HepG2 (cell line): ENCODE results near the gene ZFP36. TPM values are rescaled to one million over a fixed set of nuclear protein-coding genes. Genes with fewer than 3 reads are reported as not detected.

ENCODE experiments used
- ADNP ChIP-seq: sonication (generic); formaldehyde crosslinking; IDR thresholded peaks from 2 replicates; pipeline ENCODE4 v1.4.0; 2020; ENCODE audit warnings: missing genetic modification reagents
- CBX5 ChIP-seq: sonication (generic); formaldehyde crosslinking; IDR thresholded peaks from 2 replicates; pipeline ENCODE4 v1.4.0; 2020; ENCODE audit warnings: missing genetic modification reagents, borderline replicate concordance
- KAT7 ChIP-seq: IDR thresholded peaks from 2 replicates; pipeline ENCODE4 v1.6.1; 2018; ENCODE audit warnings: borderline replicate concordance, missing compliant biosample characterization
- KDM5B ChIP-seq: sonication (generic); formaldehyde crosslinking; IDR thresholded peaks from 2 replicates; pipeline ENCODE4 v1.4.0; 2020; ENCODE audit warnings: missing genetic modification reagents, mild to moderate bottlenecking, borderline replicate concordance
- MBNL3 ChIP-seq: fragments of 250-450 bp; sonication (Bioruptor Pico); conservative IDR thresholded peaks from 2 replicates; pipeline ENCODE4 v1.8.0; 2022; ENCODE audit warnings: mild to moderate bottlenecking, inconsistent platforms
- NR2F1 ChIP-seq, 2 experiments: fragments of 450-650 bp in 1 of 2; formaldehyde crosslinking in 1 of 2; IDR thresholded peaks; 2 replicates each; pipeline versions ENCODE4 v1.5.0 to v1.6.1; 2016 to 2020; ENCODE audit warnings: mild to moderate bottlenecking in 1 of 2, missing compliant biosample characterization in 1 of 2, missing genetic modification reagents in 1 of 2, moderate library complexity in 1 of 2
- SAP130 ChIP-seq: IDR thresholded peaks from 2 replicates; pipeline ENCODE4 v1.6.1; 2016; ENCODE audit warnings: low read depth
- YEATS4 ChIP-seq: sonication (generic); formaldehyde crosslinking; IDR thresholded peaks from 2 replicates; pipeline ENCODE4 v1.4.0; 2020; ENCODE audit warnings: missing genetic modification reagents, borderline replicate concordance
- YY1 ChIP-seq: IDR thresholded peaks from 2 replicates; pipeline ENCODE4 v1.6.1; 2011; ENCODE audit warnings: low read length, low read depth, moderate library complexity, mild to moderate bottlenecking; ENCODE audit not compliant: insufficient read depth, insufficient replicate concordance
- ZNF234 ChIP-seq: sonication (generic); formaldehyde crosslinking; conservative IDR thresholded peaks from 2 replicates; pipeline ENCODE4 v1.5.1; 2020; ENCODE audit warnings: mild to moderate bottlenecking, missing genetic modification reagents
- ZNF431 ChIP-seq: sonication (generic); formaldehyde crosslinking; IDR thresholded peaks from 2 replicates; pipeline ENCODE4 v1.9.0; 2022; ENCODE audit warnings: missing genetic modification reagents, low read depth, mild to moderate bottlenecking, borderline replicate concordance
- ZNF543 ChIP-seq: sonication (generic); formaldehyde crosslinking; IDR thresholded peaks from 2 replicates; pipeline ENCODE4 v1.4.0; 2020; ENCODE audit warnings: mild to moderate bottlenecking, missing genetic modification reagents
- ZNF556 ChIP-seq: sonication (generic); formaldehyde crosslinking; IDR thresholded peaks from 2 replicates; pipeline ENCODE4 v1.4.0; 2020; ENCODE audit warnings: mild to moderate bottlenecking, missing genetic modification reagents, borderline replicate concordance
- ZNF670 ChIP-seq: sonication (generic); formaldehyde crosslinking; IDR thresholded peaks from 2 replicates; pipeline ENCODE4 v1.8.0; 2022; ENCODE audit warnings: mild to moderate bottlenecking, missing genetic modification reagents, borderline replicate concordance
- ZNF7 ChIP-seq: IDR thresholded peaks from 2 replicates; pipeline ENCODE4 v1.6.1; 2016; ENCODE audit warnings: missing biosample characterization, missing genetic modification reagents
- ZNF772 ChIP-seq: sonication (generic); formaldehyde crosslinking; IDR thresholded peaks from 2 replicates; pipeline ENCODE4 v1.5.0; 2020; ENCODE audit warnings: mild to moderate bottlenecking, missing genetic modification reagents
- ZNF878 ChIP-seq: sonication (generic); formaldehyde crosslinking; IDR thresholded peaks from 2 replicates; pipeline ENCODE4 v1.8.1; 2023; ENCODE audit warnings: mild to moderate bottlenecking, missing genetic modification reagents, moderate library complexity
- polyA plus RNA-seq, 8 experiments: library from polyadenylated mRNA; depleted of rRNA in 3 of 8; stranded (reverse) in 7 of 8; unstranded in 1 of 8; fragments of >200 nt; fragmentation: Illumina TruSeq in 4 of 8; extraction: Trizol in 4 of 8; gene quantifications; 2 replicates each; pipeline versions ENCODE4 v1.2.1 to v1.2.3, GENCODE V29; 2011 to 2016; ENCODE audit warnings: low read depth in 4 of 8, missing spikeins in 1 of 8, mixed read lengths in 1 of 8; ENCODE audit not compliant: insufficient read depth in 1 of 8
- total RNA-seq, 5 experiments: library from RNA; depleted of rRNA; stranded (reverse); fragments of >200 nt; fragmentation: Illumina TruSeq; extraction: Trizol; gene quantifications; 2 replicates each; pipeline ENCODE4 v1.2.3, GENCODE V29; 2016; ENCODE audit warnings: low read depth in 1 of 5
- TF ChIP-seq, protein P1 (sequence below): sonication (generic); formaldehyde crosslinking; IDR thresholded peaks from 2 replicates; pipeline ENCODE4 v1.9.0; 2022; ENCODE audit warnings: low read depth, missing genetic modification reagents
- TF ChIP-seq, protein P2 (sequence below): sonication (generic); formaldehyde crosslinking; IDR thresholded peaks from 2 replicates; pipeline ENCODE4 v1.5.1; 2020; ENCODE audit warnings: missing genetic modification reagents, mild to moderate bottlenecking, borderline replicate concordance
- TF ChIP-seq, protein P3 (sequence below): IDR thresholded peaks from 2 replicates; pipeline ENCODE4 v1.6.1; 2016; ENCODE audit warnings: control low read depth
- TF ChIP-seq, protein P4 (sequence below): sonication (generic); formaldehyde crosslinking; IDR thresholded peaks from 2 replicates; pipeline ENCODE4 v1.4.0; 2020; ENCODE audit warnings: missing genetic modification reagents

The ZFP36 gene
- total and polyA plus RNA-seq, 2 of the 13 experiments (the other 11 are each of a cell fraction or from before 2014, with no cell fraction given): 1.4 to 1.7 TPM

DNA sequence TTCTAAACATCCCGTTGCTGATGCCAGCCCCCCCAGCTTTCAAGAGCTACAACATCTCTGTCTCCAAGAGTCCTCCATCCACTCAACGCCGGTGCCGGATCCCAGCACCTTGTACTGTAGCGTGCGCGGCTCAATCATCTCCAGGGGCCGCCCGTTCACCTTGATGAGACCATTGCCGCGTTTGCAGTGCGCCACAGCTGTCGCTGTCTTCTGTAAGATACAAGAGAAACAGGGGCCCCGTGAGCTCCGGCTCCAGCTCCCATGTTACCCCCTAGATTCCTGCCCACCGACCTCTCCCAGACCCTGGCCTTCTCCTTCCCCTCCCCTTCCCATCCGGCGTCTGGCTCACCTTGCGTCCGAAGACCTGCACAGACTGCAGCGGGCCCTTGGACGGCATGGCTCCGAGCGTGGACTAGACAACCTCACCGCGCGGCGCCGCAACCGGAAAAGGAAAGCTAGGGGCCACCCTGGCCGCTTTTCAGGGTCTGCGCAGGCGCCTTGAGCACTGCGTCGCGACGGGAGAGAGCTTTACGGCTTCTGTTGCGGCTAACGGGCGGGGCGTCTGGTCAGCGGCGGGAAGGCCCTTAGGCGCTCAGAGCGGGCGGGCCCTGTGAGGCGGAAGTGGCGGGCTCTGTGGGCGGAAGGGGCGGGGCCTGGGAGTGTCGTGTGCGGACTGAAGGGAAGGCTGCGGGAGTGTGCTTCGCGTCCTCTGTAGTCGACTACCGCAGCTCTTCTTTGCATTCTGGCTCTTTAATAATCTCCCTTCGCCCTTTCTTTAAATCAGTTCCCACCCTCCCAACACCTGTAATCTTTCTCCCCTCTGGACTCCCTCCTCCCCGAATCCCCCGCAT is 29.1 kb downstream of the ZFP36 start, which contains the start of gene RPS16 (continued):
- TF ChIP-seq, protein P1, sequence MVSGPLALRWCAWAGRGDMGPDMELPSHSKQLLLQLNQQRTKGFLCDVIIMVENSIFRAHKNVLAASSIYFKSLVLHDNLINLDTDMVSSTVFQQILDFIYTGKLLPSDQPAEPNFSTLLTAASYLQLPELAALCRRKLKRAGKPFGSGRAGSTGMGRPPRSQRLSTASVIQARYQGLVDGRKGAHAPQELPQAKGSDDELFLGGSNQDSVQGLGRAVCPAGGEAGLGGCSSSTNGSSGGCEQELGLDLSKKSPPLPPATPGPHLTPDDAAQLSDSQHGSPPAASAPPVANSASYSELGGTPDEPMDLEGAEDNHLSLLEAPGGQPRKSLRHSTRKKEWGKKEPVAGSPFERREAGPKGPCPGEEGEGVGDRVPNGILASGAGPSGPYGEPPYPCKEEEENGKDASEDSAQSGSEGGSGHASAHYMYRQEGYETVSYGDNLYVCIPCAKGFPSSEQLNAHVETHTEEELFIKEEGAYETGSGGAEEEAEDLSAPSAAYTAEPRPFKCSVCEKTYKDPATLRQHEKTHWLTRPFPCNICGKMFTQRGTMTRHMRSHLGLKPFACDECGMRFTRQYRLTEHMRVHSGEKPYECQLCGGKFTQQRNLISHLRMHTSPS (CRISPR knock-in tag): no peak
- TF ChIP-seq ZNF670: 0 out of 2 replicates have a peak, but pooled peaks have one; percentile 66
- no peak for TF ChIP-seq MBNL3 (CRISPR knock-in tag)
- TF ChIP-seq, protein P2, sequence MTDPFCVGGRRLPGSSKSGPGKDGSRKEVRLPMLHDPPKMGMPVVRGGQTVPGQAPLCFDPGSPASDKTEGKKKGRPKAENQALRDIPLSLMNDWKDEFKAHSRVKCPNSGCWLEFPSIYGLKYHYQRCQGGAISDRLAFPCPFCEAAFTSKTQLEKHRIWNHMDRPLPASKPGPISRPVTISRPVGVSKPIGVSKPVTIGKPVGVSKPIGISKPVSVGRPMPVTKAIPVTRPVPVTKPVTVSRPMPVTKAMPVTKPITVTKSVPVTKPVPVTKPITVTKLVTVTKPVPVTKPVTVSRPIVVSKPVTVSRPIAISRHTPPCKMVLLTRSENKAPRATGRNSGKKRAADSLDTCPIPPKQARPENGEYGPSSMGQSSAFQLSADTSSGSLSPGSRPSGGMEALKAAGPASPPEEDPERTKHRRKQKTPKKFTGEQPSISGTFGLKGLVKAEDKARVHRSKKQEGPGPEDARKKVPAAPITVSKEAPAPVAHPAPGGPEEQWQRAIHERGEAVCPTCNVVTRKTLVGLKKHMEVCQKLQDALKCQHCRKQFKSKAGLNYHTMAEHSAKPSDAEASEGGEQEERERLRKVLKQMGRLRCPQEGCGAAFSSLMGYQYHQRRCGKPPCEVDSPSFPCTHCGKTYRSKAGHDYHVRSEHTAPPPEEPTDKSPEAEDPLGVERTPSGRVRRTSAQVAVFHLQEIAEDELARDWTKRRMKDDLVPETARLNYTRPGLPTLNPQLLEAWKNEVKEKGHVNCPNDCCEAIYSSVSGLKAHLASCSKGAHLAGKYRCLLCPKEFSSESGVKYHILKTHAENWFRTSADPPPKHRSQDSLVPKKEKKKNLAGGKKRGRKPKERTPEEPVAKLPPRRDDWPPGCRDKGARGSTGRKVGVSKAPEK (CRISPR knock-in tag): no peak
- peak; percentile 98 for TF ChIP-seq SAP130 (CRISPR knock-in tag)
- peak; percentile 90 for TF ChIP-seq KAT7 (CRISPR knock-in tag)
- no peak; the same call in 1 of the 2 replicates for TF ChIP-seq ZNF878 (CRISPR knock-in tag)
- TF ChIP-seq ZNF772 (CRISPR knock-in tag): peak; percentile 77
- no peak for TF ChIP-seq ADNP
- TF ChIP-seq ZNF543 (CRISPR knock-in tag): peak; percentile 85
- no peak for TF ChIP-seq ZNF7
- no peak for TF ChIP-seq ZNF234 (CRISPR knock-in tag)
- TF ChIP-seq CBX5 (CRISPR knock-in tag): peak; percentile 85; the same call in 1 of the 2 replicates
- TF ChIP-seq NR2F1 (CRISPR knock-in tag; IDR thresholded peaks at IDR 0.05): peak in 1 of 2 experiments; percentile 11; a peak in 1 of 4 replicates
- peak; percentile 83 for TF ChIP-seq YY1
- TF ChIP-seq ZNF556 (CRISPR knock-in tag): peak; percentile 86; the same call in 1 of the 2 replicates
- TF ChIP-seq, protein P3, sequence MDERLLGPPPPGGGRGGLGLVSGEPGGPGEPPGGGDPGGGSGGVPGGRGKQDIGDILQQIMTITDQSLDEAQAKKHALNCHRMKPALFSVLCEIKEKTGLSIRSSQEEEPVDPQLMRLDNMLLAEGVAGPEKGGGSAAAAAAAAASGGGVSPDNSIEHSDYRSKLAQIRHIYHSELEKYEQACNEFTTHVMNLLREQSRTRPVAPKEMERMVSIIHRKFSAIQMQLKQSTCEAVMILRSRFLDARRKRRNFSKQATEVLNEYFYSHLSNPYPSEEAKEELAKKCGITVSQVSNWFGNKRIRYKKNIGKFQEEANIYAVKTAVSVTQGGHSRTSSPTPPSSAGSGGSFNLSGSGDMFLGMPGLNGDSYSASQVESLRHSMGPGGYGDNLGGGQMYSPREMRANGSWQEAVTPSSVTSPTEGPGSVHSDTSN (CRISPR knock-in tag): no peak
- peak; percentile 73; the same call in 1 of the 2 replicates for TF ChIP-seq KDM5B (CRISPR knock-in tag)
- no peak; the same call in 1 of the 2 replicates for TF ChIP-seq ZNF431
- TF ChIP-seq YEATS4 (CRISPR knock-in tag): peak; percentile 96
- TF ChIP-seq, protein P4, sequence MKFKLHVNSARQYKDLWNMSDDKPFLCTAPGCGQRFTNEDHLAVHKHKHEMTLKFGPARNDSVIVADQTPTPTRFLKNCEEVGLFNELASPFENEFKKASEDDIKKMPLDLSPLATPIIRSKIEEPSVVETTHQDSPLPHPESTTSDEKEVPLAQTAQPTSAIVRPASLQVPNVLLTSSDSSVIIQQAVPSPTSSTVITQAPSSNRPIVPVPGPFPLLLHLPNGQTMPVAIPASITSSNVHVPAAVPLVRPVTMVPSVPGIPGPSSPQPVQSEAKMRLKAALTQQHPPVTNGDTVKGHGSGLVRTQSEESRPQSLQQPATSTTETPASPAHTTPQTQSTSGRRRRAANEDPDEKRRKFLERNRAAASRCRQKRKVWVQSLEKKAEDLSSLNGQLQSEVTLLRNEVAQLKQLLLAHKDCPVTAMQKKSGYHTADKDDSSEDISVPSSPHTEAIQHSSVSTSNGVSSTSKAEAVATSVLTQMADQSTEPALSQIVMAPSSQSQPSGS: peak; percentile 63; the same call in 1 of the 2 replicates
